ENCODE results near the gene ZCCHC24. TPM values are rescaled to one million over a fixed set of nuclear protein-coding genes. Genes with fewer than 3 reads are reported as not detected.

The ZCCHC24 gene
- polyA plus RNA-seq, 1 of the 3 experiments (the other 2 are of a cell fraction): 15.8 TPM

- CTCF ChIA-PET: interaction anchor here (0.6 to 2.0 kb wide), 4 partner anchors 13 to 154 kb away, joined by 3 to 7 read pairs (median 3); no protein-coding TSS in a partner anchor
- POLR2A ChIA-PET: no interaction called here
- Histone ChIP-seq H4K20me1 (ENCODE audit: insufficient read depth) (no peaks in the 10 kb centered on the region), H3K27ac (ENCODE audit: low read depth in 2 of 2, low read length in 1 of 2) (no peak overlapping the region), H3K27me3 (ENCODE audit: insufficient read depth) (no peaks in the 10 kb centered on the region), H3K4me3 (ENCODE audit: low read depth in 2 of 2, low read length in 1 of 2) (no peak overlapping the region), H3K79me2 (ENCODE audit: insufficient read depth) (no peaks in the 10 kb centered on the region), H3K4me1 (ENCODE audit: control insufficient read depth in 1 of 2, insufficient read depth in 2 of 2, low read depth in 1 of 2, low read length in 1 of 2) (peaks cover 0 to 14% of the 10 kb centered on the region in 2 experiments; a peak in 2 of 4 replicates), H3K36me3 (replicated peaks in 1 of 2; ENCODE audit: control insufficient read depth in 1 of 2, insufficient read depth in 2 of 2, low read length in 1 of 2) (no peaks in the 10 kb centered on the region), H3K9me3 (no peaks in the 10 kb centered on the region), H3F3A (replicated peaks; ENCODE audit: insufficient read depth) (no peaks in the 10 kb centered on the region), H3K9me2 (no peaks in the 10 kb centered on the region), H3K9ac (no peak overlapping the region), H2AFZ (ENCODE audit: low read depth) (no peak overlapping the region), H3K4me2 (no peak overlapping the region)
- TF ChIP-seq NFIC (IDR thresholded peaks at IDR 0.05; ENCODE audit: borderline replicate concordance) (no peak), ELF1 (IDR thresholded peaks at IDR 0.05) (no peak), RFX5 (IDR thresholded peaks at IDR 0.05; ENCODE audit: low read length) (no peak)
- 90% methylated on average over 3 of the region's 3 CpGs for WGBS (ENCODE audit: low lambda C conversion rate)
- no peak for DNase-seq
These were observed 8.0 kb upstream of the ZCCHC24 start for GRCh38 chr10:79453392-79453791.

- no peaks in the 10 kb centered on the region for H3K27me3 ChIP-seq (ENCODE audit: insufficient read depth)
- H3K36me3 ChIP-seq (replicated peaks in 1 of 2; ENCODE audit: control insufficient read depth in 1 of 2, insufficient read depth in 2 of 2, low read length in 1 of 2): no peaks in the 10 kb centered on the region
- ChIA-PET CTCF (interaction anchor here (0.7 to 1.3 kb wide), 8 partner anchors 13 to 86 kb away, joined by 3 to 5 read pairs (median 3); no protein-coding TSS in a partner anchor), POLR2A (no interaction called here)
- no peaks in the 10 kb centered on the region for H3K9me2 ChIP-seq
- TF ChIP-seq CTCF (IDR thresholded peaks at IDR 0.05): no peak
- no peak for TF ChIP-seq PBX3 (IDR thresholded peaks at IDR 0.05)
- no peak for TF ChIP-seq ZBTB33 (IDR thresholded peaks at IDR 0.05; ENCODE audit: borderline replicate concordance, low read depth)
- no peak for TF ChIP-seq TAF1 (IDR thresholded peaks at IDR 0.05; ENCODE audit: borderline replicate concordance, low read depth, low read length)
- no peak for TF ChIP-seq IRF3 (IDR thresholded peaks at IDR 0.05; ENCODE audit: low read depth, low read length)
- H2AFZ ChIP-seq (ENCODE audit: low read depth): no peak overlapping the region
- no peak for DNase-seq
- WGBS (ENCODE audit: low lambda C conversion rate): 90% methylated on average over 9 of the region's 9 CpGs
- no peaks in the 10 kb centered on the region for H3K79me2 ChIP-seq (ENCODE audit: insufficient read depth)
- H3K4me2 ChIP-seq: no peak overlapping the region
- H3K9me3 ChIP-seq: no peaks in the 10 kb centered on the region
- no peaks in the 10 kb centered on the region for H4K20me1 ChIP-seq (ENCODE audit: insufficient read depth)
- H3K27ac ChIP-seq (ENCODE audit: low read depth in 2 of 2, low read length in 1 of 2): no peak overlapping the region; a peak in 1 of 4 replicates
- no peaks in the 10 kb centered on the region for H3F3A ChIP-seq (replicated peaks; ENCODE audit: insufficient read depth)
- H3K4me3 ChIP-seq (ENCODE audit: low read depth in 2 of 2, low read length in 1 of 2): no peak overlapping the region
- H3K9ac ChIP-seq: no peak overlapping the region
- H3K4me1 ChIP-seq (ENCODE audit: control insufficient read depth in 1 of 2, insufficient read depth in 2 of 2, low read depth in 1 of 2, low read length in 1 of 2): peaks cover 2 to 14% of the 10 kb centered on the region in 2 experiments; a peak in 2 of 4 replicates
These were observed 6.8 kb upstream of the ZCCHC24 start for GRCh38 chr10:79452174-79452611.

Measured in SK-N-SH (cell line).